ENCODE measurements around the gene ZBTB21.

The ZBTB21 gene

DNA sequence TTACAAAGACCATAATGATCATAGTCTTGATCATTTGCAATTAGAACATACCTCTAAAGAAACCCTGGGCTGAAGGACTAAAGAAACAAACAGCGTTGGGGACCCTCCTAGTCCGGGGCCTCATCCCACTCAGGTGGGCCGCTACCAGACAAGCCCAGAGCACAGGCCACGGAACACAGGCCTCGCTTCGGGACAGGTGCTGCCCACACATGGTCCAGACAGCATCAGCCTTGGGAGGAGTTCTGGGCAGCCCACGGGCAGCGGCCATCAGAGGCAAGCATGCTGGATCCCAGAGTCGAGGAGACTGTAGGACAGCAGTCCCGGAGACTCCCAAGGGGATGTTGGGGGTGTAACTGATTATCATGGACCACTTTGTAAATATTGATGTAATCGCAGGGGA, 61.3 kb downstream of the ZBTB21 start:
- DNase-seq: no peak

DNA sequence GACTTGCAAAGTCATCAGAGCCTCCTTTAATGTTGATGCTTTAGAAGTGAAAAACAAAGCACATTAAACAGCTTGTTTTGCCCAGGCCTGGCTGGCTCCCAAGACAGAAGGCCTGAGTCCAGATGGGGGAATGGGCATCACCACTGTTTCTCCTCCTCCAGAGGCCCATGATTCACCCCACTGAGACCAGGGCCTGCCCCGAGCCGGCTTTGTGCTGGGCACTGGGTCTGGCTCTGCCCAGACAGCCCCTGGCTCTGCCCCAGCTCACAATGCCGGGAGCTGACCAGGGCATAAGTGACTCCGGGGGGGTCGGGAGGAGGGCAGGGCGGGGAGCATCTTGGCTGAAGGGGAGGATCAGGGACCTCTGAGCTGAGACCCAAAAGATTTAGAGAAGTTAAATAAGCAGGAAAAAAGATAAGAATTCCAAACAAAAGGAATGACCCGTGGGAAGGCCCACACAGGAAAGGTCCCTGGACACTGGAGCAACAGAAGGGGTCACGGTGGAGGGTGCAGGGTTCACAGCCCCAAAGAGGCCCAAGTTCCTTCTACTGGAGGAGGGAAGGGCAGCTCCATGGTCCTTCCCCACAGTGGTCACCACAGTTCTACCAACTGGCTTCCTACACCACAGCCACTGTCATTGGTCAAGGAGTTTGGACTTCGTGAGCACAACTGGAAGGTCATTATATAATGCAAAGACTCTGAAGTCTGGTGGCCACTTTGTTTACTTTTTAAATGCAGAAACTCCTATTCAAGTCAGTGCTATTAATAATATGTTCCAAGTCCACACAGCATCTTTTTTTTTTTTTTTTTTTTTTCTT, 61.9 kb downstream of the ZBTB21 start:
- DNase-seq: no peak

DNA sequence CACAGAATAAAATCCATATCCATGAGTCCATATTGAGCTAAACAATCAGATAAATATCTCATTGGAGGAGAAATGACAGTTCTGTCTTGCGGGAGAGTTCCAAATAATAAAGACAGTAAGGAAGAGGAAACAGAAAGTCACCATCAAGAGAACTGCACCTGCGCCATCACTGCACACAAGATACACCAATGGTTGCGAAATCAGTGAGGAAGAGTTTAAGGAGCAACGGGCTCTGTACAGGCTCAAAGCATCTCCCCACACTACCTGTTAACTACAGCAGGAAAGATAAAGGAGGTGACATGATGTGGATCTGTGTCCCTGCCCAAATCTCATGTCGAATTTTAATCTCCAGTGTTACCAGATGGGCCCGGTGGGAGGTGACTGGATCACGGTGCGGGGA, 64.2 kb downstream of the ZBTB21 start:
- no peak for DNase-seq

DNA sequence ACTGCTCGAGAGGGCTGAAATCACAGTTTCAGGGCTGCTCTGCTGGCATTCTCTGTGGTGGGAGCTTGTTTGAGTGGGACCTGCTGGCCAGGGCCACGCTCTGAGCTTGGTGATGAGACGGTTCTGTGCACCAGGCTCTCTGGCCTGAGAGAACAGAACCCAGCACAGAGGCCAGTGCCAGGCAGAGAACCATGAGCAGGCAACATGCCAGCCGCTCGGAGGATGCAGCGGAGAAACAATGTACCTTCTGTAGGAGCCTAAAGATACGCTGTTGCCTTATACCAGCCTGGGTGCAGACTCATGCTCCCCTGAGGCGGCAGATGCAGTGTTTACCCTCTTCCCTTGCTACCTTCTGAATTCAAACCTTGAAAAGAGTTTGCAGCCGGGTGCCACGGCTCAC, 66.3 kb downstream of the ZBTB21 start:
- no peak for DNase-seq

DNA sequence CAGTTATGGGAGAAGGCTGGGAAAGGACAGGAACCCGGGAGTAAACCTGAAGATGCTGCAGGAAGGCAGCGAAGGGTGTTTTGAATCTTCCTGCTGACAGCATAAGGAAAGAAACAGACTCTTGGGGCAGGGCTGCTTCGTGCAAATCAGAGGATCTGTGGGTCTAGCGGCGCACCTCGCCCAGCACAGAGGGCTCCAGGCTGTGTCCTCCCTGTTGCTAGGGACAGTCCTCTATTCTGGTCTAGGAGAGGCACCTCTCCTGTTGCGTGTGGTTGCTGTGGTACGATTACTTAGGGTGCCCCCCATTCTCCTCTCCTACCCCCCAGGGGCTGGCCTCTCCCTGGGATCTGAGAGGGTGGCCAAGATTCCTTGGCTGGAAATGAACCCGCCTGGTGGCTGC, 67.7 kb downstream of the ZBTB21 start:
- no peak for DNase-seq

DNA sequence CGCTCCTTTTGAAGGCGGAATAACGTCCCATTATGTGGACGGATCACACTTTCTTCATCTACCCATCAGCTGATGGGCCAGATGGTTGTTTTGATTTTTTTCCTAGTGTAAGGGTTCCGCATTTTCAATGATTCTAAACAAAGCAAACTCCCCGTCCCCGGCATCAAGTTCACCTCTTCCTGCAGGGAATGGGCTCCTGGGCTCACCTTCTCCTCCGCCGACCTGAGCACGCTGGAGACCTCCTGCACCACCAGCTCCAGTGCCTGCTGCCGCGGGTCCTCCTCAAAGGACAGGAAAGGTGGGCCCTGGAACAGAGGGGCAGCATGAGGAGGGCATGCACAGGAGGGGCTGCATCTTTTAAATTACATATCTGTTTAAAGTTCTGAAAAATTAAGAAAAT, 68.2 kb downstream of the ZBTB21 start:
- no peak for DNase-seq

DNA sequence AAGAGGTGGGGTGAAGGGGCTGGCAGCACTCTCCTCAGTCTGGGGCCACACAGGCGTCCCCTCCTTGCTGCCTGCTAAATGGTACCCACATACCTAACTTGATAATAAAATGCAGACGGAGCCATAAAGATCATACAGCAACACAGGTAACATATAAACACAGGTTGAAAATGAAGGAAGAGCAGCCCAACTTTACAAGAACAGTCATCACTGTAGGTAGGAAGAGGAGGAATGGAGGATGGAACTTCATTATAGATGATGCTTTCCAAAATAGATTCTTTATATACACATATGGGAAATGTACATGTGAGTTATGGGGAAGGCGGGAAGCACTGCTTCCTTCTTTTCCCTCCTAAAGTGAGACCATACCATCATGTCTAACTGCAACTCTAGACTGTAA, 69.7 kb downstream of the ZBTB21 start:
- no peak for DNase-seq

DNA sequence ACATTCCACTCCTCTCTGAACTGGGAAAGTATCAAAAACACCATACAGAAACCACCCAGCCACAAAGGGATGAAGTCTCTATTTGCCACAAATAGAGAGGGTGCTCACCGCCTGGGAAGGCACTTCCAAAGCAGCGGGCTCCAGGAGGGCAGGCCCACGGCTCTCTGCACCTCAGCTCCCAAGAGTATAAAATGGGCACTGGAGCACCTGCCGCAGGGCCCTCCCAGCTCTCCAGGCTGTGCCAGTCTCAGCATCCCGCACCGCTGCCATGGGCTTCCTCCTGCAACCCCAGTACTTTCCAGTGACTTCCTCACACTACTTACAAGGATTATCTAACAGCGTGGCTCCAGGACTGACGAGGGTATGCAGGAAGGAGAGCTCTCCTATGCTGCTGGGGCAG, 70.8 kb downstream of the ZBTB21 start:
- no peak for DNase-seq

Measured in CD4-positive, alpha-beta T cell treated with Interferon alpha-2 for 1 hour (primary cell).